ENCODE measurements around the gene ST3GAL5.

ST3GAL5 gene

GRCh38 chr2:85892216-85892944, 3.6 kb upstream of the ST3GAL5 start:
- no peak overlapping the region for H3K27ac ChIP-seq
- no peak overlapping the region for H3K4me3 ChIP-seq (ENCODE audit: low read depth, low read length)
- H3K9me3 ChIP-seq (ENCODE audit: severe bottlenecking) = no peaks in the 10 kb centered on the region
- H3K36me3 ChIP-seq = no peaks in the 10 kb centered on the region
- TF ChIP-seq CTCF (IDR thresholded peaks at IDR 0.05; ENCODE audit: low read depth, low read length) = no peak
- no peaks in the 10 kb centered on the region for H3K27me3 ChIP-seq (ENCODE audit: insufficient read depth, low read depth, severe bottlenecking)
- no peak for DNase-seq

GRCh38 chr2:85890522-85891176, 1.9 kb upstream of the ST3GAL5 start:
- DNase-seq = no peak
- Histone ChIP-seq H3K27me3 (ENCODE audit: insufficient read depth, low read depth, severe bottlenecking) (no peaks in the 10 kb centered on the region), H3K9me3 (ENCODE audit: severe bottlenecking) (no peaks in the 10 kb centered on the region), H3K4me3 (ENCODE audit: low read depth, low read length) (no peak overlapping the region), H3K36me3 (no peaks in the 10 kb centered on the region), H3K27ac (no peak overlapping the region)
- no peak for TF ChIP-seq CTCF (IDR thresholded peaks at IDR 0.05; ENCODE audit: low read depth, low read length)

- no peaks in the 10 kb centered on the region for H3K36me3 ChIP-seq
- H3K4me3 ChIP-seq (ENCODE audit: low read depth, low read length) = peak overlapping the region; percentile 64
- H3K27me3 ChIP-seq (ENCODE audit: insufficient read depth, low read depth, severe bottlenecking) = no peaks in the 10 kb centered on the region
- H3K9me3 ChIP-seq (ENCODE audit: severe bottlenecking) = no peaks in the 10 kb centered on the region
- peak; percentile 13 for DNase-seq
- no peak for TF ChIP-seq CTCF (IDR thresholded peaks at IDR 0.05; ENCODE audit: low read depth, low read length)
- no peak overlapping the region for H3K27ac ChIP-seq
Observed at GRCh38 chr2:85889627-85890281, 964 bp upstream of the ST3GAL5 start.

- Histone ChIP-seq H3K27ac (no peak overlapping the region), H3K27me3 (ENCODE audit: insufficient read depth, low read depth, severe bottlenecking) (no peaks in the 10 kb centered on the region), H3K36me3 (no peaks in the 10 kb centered on the region), H3K9me3 (ENCODE audit: severe bottlenecking) (no peaks in the 10 kb centered on the region), H3K4me3 (ENCODE audit: low read depth, low read length) (peak overlapping the region; percentile 64)
- TF ChIP-seq CTCF (IDR thresholded peaks at IDR 0.05; ENCODE audit: low read depth, low read length) = no peak
- peak; percentile 26 for DNase-seq
Observed at GRCh38 chr2:85888020-85888683, 638 bp downstream of the ST3GAL5 start.

GRCh38 chr2:85887566-85888019, 1.2 kb downstream of the ST3GAL5 start:
- TF ChIP-seq CTCF (IDR thresholded peaks at IDR 0.05; ENCODE audit: low read depth, low read length) = no peak
- Histone ChIP-seq H3K36me3 (no peaks in the 10 kb centered on the region), H3K27me3 (ENCODE audit: insufficient read depth, low read depth, severe bottlenecking) (no peaks in the 10 kb centered on the region), H3K4me3 (ENCODE audit: low read depth, low read length) (peak overlapping the region; percentile 64), H3K9me3 (ENCODE audit: severe bottlenecking) (no peaks in the 10 kb centered on the region), H3K27ac (no peak overlapping the region)
- peak; percentile 73 for DNase-seq
